Skeletal muscle satellite cell (primary cell): Measurements from ENCODE around the gene IGSF3. TPM values are rescaled to one million over a fixed set of nuclear protein-coding genes. Genes with fewer than 3 reads are reported as not detected.
A peak's percentile ranks its signal among the peaks of the same experiment; 100 is the strongest.

Experiments
- H3K27me3 ChIP-seq: 2 replicates; pipeline ENCODE4 v1.7.0; 2013; ENCODE audit warnings: low read length; ENCODE audit not compliant: control insufficient read depth, insufficient read depth
- H3K36me3 ChIP-seq: 2 replicates; pipeline ENCODE4 v1.7.0; 2013; ENCODE audit warnings: mild to moderate bottlenecking, control low read depth, low read length; ENCODE audit not compliant: insufficient read depth
- H3K4me1 ChIP-seq: 2 replicates; pipeline ENCODE4 v1.7.0; 2013; ENCODE audit warnings: low read length; ENCODE audit not compliant: control insufficient read depth, insufficient read depth
- H3K4me2 ChIP-seq: 2 replicates; pipeline ENCODE4 v1.7.0; 2013; ENCODE audit warnings: mild to moderate bottlenecking, low read length
- H3K4me3 ChIP-seq: 2 replicates; pipeline ENCODE4 v1.7.0; 2013; ENCODE audit warnings: low read length
- H3K9ac ChIP-seq: 2 replicates; pipeline ENCODE4 v1.7.0; 2013; ENCODE audit warnings: mild to moderate bottlenecking, low read depth, low read length, moderate library complexity
- H3K9me3 ChIP-seq: replicated peaks from 2 replicates; pipeline ENCODE4 v1.7.0; 2013; ENCODE audit warnings: mild to moderate bottlenecking, control low read depth, low read length
- total RNA-seq: library from RNA; depleted of rRNA; stranded (reverse); fragments of >200 nt; gene quantifications from 2 replicates; pipeline ENCODE4 v1.2.3, GENCODE V29; 2012; rRNA removed

The IGSF3 gene
- 0.25 and 0.87 TPM in 2 replicates for total RNA-seq

- Histone ChIP-seq H3K4me2 (peak within 1 kb of the TSS; percentile 90), H3K9ac (no peak within 1 kb of the TSS), H3K36me3 (no peaks in the 10 kb centered on the region), H3K9me3 (no peaks in the 10 kb centered on the region), H3K27me3 (peaks cover 53% of the 10 kb centered on the region), H3K4me3 (peak within 1 kb of the TSS; percentile 67), H3K4me1 (peaks cover 8% of the 10 kb centered on the region)
These were observed at the start of gene IGSF3 for GRCh38 chr1:116667575-116668105. Gene IGSF3, minus strand, starts transcription at chr1:116667733. Its CDS starts 1,407 bp downstream, at chr1:116666326.

- Histone ChIP-seq H3K36me3 (no peaks in the 10 kb centered on the region), H3K4me3 (no peak overlapping the region), H3K9ac (no peak overlapping the region), H3K4me2 (no peak overlapping the region), H3K4me1 (no peaks in the 10 kb centered on the region), H3K27me3 (peaks cover 3% of the 10 kb centered on the region), H3K9me3 (no peaks in the 10 kb centered on the region)
These were observed 49.8 kb upstream of the IGSF3 start for GRCh38 chr1:116717318-116717717.

GRCh38 chr1:116716391-116716790 lies 48.9 kb upstream of the IGSF3 start:
- no peaks in the 10 kb centered on the region for H3K4me1 ChIP-seq
- H3K9me3 ChIP-seq, result no peaks in the 10 kb centered on the region
- no peak overlapping the region for H3K9ac ChIP-seq
- H3K27me3 ChIP-seq, result peaks cover 5% of the 10 kb centered on the region
- no peak overlapping the region for H3K4me2 ChIP-seq
- no peaks in the 10 kb centered on the region for H3K36me3 ChIP-seq
- no peak overlapping the region for H3K4me3 ChIP-seq

DNA sequence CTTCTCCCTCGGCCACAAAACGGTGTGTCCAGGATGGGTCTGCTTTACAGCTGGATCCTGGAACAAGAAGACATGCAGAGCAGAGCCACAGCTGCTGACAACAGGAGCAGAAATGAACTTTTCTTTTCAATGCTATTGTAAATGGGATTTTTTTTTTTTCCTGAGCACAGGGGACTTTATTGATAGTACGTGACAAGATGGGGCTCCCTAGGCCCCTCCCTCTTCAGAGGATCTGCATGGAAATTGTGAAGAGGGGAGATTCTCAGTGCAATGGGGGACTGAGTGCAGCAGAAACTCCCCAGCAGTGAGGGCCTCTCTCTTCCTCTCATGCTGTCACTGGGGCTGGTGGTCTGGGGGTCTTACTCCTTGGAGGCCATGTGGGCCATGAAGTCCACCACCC lies 45.9 kb upstream of the IGSF3 start:
- no peaks in the 10 kb centered on the region for H3K4me1 ChIP-seq
- H3K27me3 ChIP-seq, result peaks cover 9% of the 10 kb centered on the region
- H3K36me3 ChIP-seq, result no peaks in the 10 kb centered on the region
- no peaks in the 10 kb centered on the region for H3K9me3 ChIP-seq
- H3K4me3 ChIP-seq, result no peak overlapping the region
- H3K9ac ChIP-seq, result no peak overlapping the region
- no peak overlapping the region for H3K4me2 ChIP-seq

GRCh38 chr1:116712510-116712909 lies 45.0 kb upstream of the IGSF3 start:
- Histone ChIP-seq H3K9me3 (no peaks in the 10 kb centered on the region), H3K27me3 (peaks cover 16% of the 10 kb centered on the region), H3K36me3 (no peaks in the 10 kb centered on the region), H3K4me3 (no peak overlapping the region), H3K4me1 (no peaks in the 10 kb centered on the region), H3K4me2 (no peak overlapping the region), H3K9ac (no peak overlapping the region)

DNA sequence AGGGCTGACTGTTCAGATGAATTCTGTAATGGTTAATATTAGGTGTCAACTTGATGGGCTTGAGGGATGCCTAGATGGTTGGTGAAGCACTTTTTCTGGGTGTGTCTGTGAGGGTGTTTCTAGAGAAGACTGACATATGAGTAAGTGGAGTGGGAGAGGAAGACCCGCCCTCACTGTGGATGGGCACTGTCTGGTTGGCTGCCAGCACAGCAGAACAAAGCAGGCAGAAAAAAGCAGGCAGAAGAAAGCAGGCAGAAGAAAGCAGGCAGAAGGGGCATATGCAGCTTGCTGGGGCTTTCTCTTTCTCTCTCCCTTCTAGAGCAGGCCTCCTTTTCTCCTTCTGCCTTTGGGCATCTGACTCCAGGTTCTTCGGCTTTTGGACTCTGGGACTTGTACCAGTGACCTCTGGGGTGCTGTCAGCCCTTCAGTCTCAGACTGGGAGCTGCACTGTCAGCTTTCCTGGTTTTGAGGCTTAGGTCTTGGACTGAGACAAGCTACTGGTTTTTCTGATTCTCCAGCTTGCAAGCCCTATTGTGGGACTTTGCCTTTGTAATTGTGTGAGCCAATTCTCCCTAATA lies 43.8 kb upstream of the IGSF3 start:
- Histone ChIP-seq H3K36me3 (no peaks in the 10 kb centered on the region), H3K4me2 (no peak overlapping the region), H3K9me3 (no peaks in the 10 kb centered on the region), H3K4me3 (no peak overlapping the region), H3K9ac (no peak overlapping the region), H3K27me3 (peaks cover 22% of the 10 kb centered on the region), H3K4me1 (no peaks in the 10 kb centered on the region)

DNA sequence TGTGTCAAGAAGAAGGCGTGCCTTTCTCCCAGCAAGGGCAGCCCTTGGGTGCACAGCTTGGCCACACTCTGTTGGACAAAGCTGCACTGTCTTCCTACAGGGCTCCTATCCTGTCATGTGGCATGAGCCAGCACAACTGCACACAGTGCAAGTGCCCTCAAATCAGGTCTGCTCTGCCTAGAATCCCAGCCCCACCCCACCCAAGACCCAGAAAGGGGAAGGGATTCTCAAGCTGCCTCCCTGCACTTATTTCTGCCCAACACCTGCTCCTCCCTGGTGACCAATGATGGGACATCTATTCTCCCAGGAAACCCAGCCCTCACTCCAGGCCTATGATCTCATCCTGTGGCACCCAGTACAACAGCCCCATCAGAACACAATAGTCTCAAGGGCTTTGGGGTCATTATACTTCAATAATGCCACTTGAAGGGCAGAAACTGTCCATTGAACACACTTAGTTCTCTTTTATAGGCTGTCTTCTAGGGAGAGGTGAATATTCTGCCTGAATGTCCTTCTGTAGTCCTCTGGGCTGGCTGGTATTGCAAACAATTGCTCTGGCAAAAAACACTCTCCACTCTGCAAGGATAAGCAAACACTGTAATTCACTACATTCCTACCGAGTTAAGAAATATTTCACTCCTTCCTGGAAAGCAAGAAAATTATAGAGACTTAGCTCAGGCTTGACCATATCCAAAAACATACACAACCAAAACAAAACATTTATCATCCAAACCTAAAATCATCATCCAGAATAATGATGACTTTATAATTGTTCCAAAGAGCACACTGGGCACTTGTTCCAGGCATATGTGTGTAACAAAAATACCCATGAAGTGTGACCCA lies 43.1 kb upstream of the IGSF3 start:
- H3K27me3 ChIP-seq, result peaks cover 22% of the 10 kb centered on the region
- no peak overlapping the region for H3K9ac ChIP-seq
- H3K4me3 ChIP-seq, result no peak overlapping the region
- H3K4me2 ChIP-seq, result no peak overlapping the region
- no peaks in the 10 kb centered on the region for H3K9me3 ChIP-seq
- no peaks in the 10 kb centered on the region for H3K36me3 ChIP-seq
- H3K4me1 ChIP-seq, result no peaks in the 10 kb centered on the region

DNA sequence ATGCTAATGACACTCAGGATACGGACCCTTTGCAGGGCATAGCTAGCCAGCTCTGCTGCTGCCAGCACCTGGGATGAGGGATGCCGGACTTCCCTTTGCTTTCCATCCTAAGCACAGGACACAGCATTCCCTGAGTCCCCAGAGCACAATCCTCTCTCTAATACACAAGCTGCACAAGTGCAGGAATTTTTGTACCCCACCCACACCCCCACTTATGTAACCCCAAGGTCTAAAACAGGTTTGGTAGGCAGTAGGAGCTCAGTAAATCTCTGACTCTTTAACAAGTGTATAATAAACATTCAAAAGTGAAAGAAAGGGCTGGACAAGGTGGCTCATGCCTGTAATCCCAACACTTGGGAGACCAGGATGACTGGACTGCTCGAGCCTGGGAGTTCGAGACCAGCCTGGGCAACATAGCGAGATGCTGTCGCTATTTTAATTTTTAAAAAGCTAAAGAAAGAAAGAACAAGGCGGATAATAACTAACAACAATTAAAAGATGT lies 42.2 kb upstream of the IGSF3 start:
- Histone ChIP-seq H3K36me3 (no peaks in the 10 kb centered on the region), H3K4me2 (no peak overlapping the region), H3K9me3 (no peaks in the 10 kb centered on the region), H3K9ac (no peak overlapping the region), H3K4me3 (no peak overlapping the region), H3K27me3 (peaks cover 22% of the 10 kb centered on the region), H3K4me1 (no peaks in the 10 kb centered on the region)

DNA sequence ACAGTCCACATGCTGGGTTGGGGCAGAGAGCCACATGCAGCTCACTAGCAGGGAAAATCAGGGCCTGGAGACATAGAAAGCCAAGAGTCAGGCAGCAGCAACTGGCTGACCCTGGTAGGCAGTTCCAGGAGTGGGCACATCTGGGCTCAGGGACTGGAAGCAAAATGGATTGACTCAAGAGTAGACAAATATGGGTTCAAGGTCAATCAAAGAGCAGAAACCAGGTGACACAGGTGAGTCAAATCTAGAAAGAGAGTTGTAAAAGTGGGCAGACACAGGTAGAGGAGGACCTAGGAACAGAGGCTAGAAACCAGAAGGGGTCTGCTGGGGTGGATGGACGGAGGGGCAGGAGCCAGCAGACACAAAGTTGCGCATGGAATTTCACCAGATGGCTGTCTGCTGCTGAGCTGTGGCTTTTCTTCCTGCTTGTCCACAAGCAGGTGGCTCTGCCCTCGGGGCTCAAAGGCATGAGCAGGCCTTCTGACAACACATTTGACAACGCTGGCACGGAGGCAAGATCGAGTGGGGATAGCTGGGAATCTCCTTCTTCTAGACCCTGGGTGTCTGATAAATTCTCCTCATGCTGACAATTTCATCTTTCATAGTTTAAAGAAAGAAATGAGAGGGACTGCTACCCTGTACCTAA lies 40.8 kb upstream of the IGSF3 start:
- H3K9ac ChIP-seq, result no peak overlapping the region
- no peak overlapping the region for H3K4me2 ChIP-seq
- no peak overlapping the region for H3K4me3 ChIP-seq
- H3K36me3 ChIP-seq, result no peaks in the 10 kb centered on the region
- H3K4me1 ChIP-seq, result no peaks in the 10 kb centered on the region
- peaks cover 22% of the 10 kb centered on the region for H3K27me3 ChIP-seq
- no peaks in the 10 kb centered on the region for H3K9me3 ChIP-seq

DNA sequence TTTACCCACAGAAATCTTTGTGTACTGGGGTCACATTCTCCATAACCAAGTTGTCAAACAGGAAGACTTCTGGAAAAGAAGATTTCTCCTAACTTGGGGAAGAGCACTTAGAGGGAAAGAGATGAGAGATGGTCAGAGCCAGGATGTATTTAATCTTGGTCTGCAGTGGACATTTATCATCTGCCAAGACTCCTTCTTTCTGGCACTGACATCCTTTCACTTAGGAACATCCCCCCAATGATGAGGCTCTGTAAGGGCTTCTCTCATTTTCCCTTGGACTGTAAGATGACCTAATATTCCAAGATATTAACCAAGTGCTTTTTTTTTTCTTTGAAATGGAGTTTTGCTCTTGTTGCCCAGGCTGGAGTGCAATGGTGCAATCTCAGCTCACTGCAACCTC lies 39.3 kb upstream of the IGSF3 start:
- Histone ChIP-seq H3K4me1 (no peaks in the 10 kb centered on the region), H3K9me3 (no peaks in the 10 kb centered on the region), H3K4me2 (no peak overlapping the region), H3K4me3 (no peak overlapping the region), H3K27me3 (peaks cover 17% of the 10 kb centered on the region), H3K36me3 (no peaks in the 10 kb centered on the region), H3K9ac (no peak overlapping the region)

DNA sequence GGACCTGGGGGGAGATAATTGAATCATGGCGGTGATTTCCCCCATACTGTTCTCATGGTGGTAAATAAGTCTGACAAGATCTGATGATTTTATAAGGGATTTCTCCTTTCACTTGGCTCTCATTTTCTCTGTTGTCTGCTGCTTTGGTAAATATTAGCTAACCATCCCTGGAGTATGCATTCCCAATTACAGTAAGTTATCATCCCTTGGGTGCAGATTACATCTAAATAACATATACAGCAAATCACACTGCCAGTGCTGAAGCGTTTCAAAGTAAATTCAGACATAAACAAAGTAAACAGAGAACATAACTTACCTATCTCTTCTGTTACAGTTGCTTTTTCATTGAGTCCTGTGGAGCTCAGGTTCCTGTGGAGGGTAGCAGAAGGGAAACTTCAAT lies 38.6 kb upstream of the IGSF3 start:
- Histone ChIP-seq H3K36me3 (no peaks in the 10 kb centered on the region), H3K9ac (no peak overlapping the region), H3K4me2 (no peak overlapping the region), H3K4me1 (no peaks in the 10 kb centered on the region), H3K4me3 (no peak overlapping the region), H3K27me3 (peaks cover 17% of the 10 kb centered on the region), H3K9me3 (no peaks in the 10 kb centered on the region)
